ENCODE measurements around the gene GATB.

- TF ChIP-seq CTCF (IDR thresholded peaks at IDR 0.05) (no peak), POLR2AphosphoS5 (IDR thresholded peaks at IDR 0.05) (no peak), POLR2A (IDR thresholded peaks at IDR 0.05) (no peak)
These were observed 41.5 kb downstream of the GATB start for GRCh38 chr4:151718984-151719955.
